HG02943 (cell line): Measurements from ENCODE around the gene RIN3.

Experiments
- ATAC-seq: cut with Tn5 transposase; IDR thresholded peaks from one replicate; pipeline ENCODE4 v1.9.1; 2021; ENCODE audit warnings: mild to moderate bottlenecking, low read depth, moderate library complexity; ENCODE audit not compliant: unreplicated experiment

Gene RIN3

GRCh38 chr14:92484132-92484823, 29.3 kb upstream of the RIN3 start:
- ATAC-seq, result no peak

GRCh38 chr14:92486881-92487280, 26.7 kb upstream of the RIN3 start:
- no peak for ATAC-seq

- ATAC-seq, result no peak
Measured at GRCh38 chr14:92487513-92488133, 26.0 kb upstream of the RIN3 start.

GRCh38 chr14:92489394-92490238, 24.0 kb upstream of the RIN3 start:
- no peak for ATAC-seq

- no peak for ATAC-seq
Measured at GRCh38 chr14:92490239-92490959, 23.2 kb upstream of the RIN3 start.

GRCh38 chr14:92491782-92492181, 21.8 kb upstream of the RIN3 start:
- no peak for ATAC-seq

- ATAC-seq, result no peak
Measured at GRCh38 chr14:92492258-92492657, 21.3 kb upstream of the RIN3 start.

- no peak for ATAC-seq
Measured at GRCh38 chr14:92493024-92493423, 20.6 kb upstream of the RIN3 start.

- ATAC-seq, result no peak
Measured at GRCh38 chr14:92493492-92493891, 20.1 kb upstream of the RIN3 start.

- ATAC-seq, result no peak
Measured at GRCh38 chr14:92494512-92494911, 19.1 kb upstream of the RIN3 start.

GRCh38 chr14:92495027-92495426, 18.6 kb upstream of the RIN3 start:
- ATAC-seq, result no peak

- ATAC-seq, result no peak
Measured at GRCh38 chr14:92496191-92496857, 17.3 kb upstream of the RIN3 start.

- ATAC-seq, result no peak
Measured at GRCh38 chr14:92497391-92497790, 16.2 kb upstream of the RIN3 start.

GRCh38 chr14:92499234-92499633, 14.3 kb upstream of the RIN3 start:
- no peak for ATAC-seq

- ATAC-seq, result no peak
Measured at GRCh38 chr14:92500491-92500941, 13.1 kb upstream of the RIN3 start.

- ATAC-seq, result no peak
Measured at GRCh38 chr14:92501891-92502351, 11.7 kb upstream of the RIN3 start.

- no peak for ATAC-seq
Measured at GRCh38 chr14:92502541-92503286, 10.9 kb upstream of the RIN3 start.

GRCh38 chr14:92503756-92504491, 9.7 kb upstream of the RIN3 start:
- no peak for ATAC-seq

GRCh38 chr14:92505826-92506225, 7.8 kb upstream of the RIN3 start:
- ATAC-seq, result no peak
